Hepatocyte (in vitro differentiated cells): ENCODE data around the gene COL28A1.

Source experiments
- CTCF ChIP-seq: fragments of 200-600 bp; sonication (generic); IDR thresholded peaks from 2 replicates; pipeline ENCODE4 v1.5.1; 2016; ENCODE audit warnings: antibody characterized with exemption, mild to moderate bottlenecking; ENCODE audit not compliant: poor library complexity
- EZH2 ChIP-seq: fragments of 200-600 bp; sonication (generic); IDR thresholded peaks from 2 replicates; pipeline ENCODE4 v1.6.1; 2016; ENCODE audit warnings: antibody characterized with exemption, mild to moderate bottlenecking, borderline replicate concordance
- EZH2phosphoT487 ChIP-seq: fragments of 200-600 bp; sonication (generic); IDR thresholded peaks from one replicate; pipeline ENCODE4 v1.6.1; 2018; ENCODE audit warnings: antibody characterized with exemption, mild to moderate bottlenecking, low read depth, moderate library complexity; ENCODE audit not compliant: unreplicated experiment, severe bottlenecking

GRCh38 chr7:7418997-7419396 lies 116.7 kb downstream of the COL28A1 start:
- TF ChIP-seq EZH2 (no peak), CTCF (no peak), EZH2phosphoT487 (no peak)
